Activated CD4-positive, CD25-positive, alpha-beta regulatory T cell (primary cell): Measurements from ENCODE around the gene RNASE12.
"Not testable (repeated sequence)": the region's sequence is repeated elsewhere in the genome, so short reads cannot be mapped to it uniquely, and the experiment has no call there.

Source experiments
- DNase-seq, 4 experiments: peaks; one replicate each; lab custom pipeline; 2025; lab: John Stamatoyannopoulos, UW

The RNASE12 gene

DNA sequence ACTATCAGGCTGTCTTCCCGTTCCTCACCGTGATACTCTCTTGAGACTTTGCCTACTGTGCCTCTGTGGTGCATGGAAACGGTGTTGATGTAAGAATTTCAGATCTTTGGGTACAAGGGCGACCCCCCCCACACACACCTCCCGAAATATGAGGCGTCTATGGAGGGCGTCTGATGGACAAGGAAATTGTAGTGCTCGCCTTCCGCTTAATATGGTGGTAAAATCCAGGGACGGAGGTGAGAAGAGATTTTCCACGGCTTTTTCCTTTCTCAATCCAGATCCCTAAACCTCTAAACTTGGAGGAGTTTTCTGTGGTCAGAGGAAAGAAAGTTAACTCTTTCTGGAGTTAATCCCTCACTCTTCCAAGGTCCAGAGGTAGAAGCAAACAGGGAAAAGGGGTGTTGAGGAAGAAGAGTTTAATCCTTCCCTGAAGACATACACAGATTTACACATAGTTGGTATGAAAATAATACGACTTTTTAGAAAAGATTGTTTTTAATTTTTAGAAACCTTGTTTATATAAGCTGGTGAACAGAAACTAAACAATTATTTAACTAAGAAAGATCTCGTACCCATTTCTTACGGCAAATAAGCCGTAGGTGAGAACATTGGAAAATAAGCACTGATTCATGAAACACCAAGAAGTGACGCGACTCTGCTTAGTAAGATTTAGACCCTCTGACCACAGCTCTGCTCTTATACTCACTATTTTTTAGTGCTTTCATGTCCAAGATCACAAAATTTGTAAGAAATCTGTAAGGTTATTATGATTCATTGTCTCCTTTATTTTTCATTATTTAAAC, 23.1 kb upstream of the RNASE12 start:
- no peak for DNase-seq

GRCh38 chr14:20613094-20614037, 22.2 kb upstream of the RNASE12 start:
- peak; percentile 57 to 77 (median 69) for DNase-seq

DNA sequence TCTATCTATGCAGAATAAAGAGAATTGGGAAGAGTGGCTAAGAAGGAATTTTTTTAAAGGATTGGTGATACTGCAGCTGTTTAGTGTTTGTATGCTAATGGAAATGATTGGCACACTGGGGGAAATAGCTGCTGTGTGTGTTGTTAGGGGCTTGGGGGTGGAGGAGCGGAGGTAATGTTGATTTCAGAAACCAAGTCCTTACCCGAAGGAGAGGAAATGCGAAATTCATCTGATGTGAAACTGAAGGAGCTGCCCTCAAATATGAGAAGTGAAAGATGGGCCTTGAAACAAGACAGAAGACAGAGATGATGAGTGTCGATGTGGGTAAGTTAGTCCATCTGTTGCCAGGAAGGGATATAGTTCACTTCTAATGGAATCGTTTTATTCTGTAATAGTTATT, 21.2 kb upstream of the RNASE12 start:
- DNase-seq: no peak

GRCh38 chr14:20611277-20611676, 20.1 kb upstream of the RNASE12 start:
- DNase-seq: no peak

GRCh38 chr14:20610002-20610765, 19.0 kb upstream of the RNASE12 start:
- DNase-seq: peak; percentile 26 to 61 (median 40)

- DNase-seq: peak in 2 of 4 experiments; percentile 28 to 29
Observed at GRCh38 chr14:20609215-20610001, 18.2 kb upstream of the RNASE12 start.

DNA sequence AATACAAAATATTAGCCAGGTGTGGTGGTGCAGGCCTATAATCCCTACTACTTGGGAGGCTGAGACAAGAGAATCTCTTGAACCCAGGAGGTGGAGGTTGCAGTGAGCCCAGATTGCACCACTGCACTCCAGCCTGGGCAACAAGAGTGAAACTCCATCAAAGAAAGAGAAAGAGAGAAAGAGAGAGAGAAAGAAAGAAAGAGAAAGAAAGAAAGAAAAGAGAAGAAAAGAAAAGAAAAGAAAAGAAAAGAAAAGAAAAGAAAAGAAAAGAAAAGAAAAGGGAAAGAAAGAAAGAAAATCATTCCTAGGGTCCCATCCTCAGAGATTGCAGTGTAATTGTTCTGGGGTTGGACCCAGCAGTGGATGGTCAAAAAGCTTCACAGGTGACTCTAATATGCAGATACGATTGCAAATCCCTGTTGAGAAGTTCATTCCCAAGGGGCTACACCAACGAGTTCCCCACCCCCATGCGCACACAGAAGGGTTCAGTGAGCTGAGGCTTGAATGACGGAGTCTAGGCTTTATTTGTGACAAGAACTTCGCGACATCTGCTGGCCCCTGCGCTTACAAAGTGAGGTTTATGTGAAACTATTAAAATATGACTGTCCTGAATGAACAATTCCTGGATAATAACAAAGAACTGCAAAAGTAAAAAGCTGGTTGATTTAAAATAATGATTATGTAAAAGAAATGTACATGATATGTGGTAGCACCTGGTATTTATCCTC, 17.4 kb upstream of the RNASE12 start:
- no peak for DNase-seq

DNA sequence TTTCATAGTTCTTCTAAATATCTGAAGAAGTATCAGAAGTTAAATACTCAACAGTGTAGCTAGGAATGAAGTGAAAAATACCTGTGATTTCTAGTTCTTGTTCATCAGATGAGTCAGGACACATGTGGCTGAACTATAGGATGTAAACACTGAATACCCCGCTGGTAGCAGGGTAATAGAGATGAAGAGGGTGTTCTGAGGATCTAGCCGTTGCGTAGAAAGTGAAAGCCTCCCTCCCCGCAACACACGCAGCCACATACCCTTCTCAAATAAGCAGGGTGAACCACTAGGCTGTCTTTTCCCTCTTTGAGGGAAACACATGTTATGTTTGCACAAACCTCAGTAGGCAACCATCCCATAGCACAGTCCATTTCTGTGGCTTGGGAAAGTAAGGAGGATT, 16.4 kb upstream of the RNASE12 start:
- no peak for DNase-seq

GRCh38 chr14:20606902-20607242, 15.7 kb upstream of the RNASE12 start:
- no peak for DNase-seq

- no peak for DNase-seq
Observed at GRCh38 chr14:20606190-20606901, 15.2 kb upstream of the RNASE12 start.

DNA sequence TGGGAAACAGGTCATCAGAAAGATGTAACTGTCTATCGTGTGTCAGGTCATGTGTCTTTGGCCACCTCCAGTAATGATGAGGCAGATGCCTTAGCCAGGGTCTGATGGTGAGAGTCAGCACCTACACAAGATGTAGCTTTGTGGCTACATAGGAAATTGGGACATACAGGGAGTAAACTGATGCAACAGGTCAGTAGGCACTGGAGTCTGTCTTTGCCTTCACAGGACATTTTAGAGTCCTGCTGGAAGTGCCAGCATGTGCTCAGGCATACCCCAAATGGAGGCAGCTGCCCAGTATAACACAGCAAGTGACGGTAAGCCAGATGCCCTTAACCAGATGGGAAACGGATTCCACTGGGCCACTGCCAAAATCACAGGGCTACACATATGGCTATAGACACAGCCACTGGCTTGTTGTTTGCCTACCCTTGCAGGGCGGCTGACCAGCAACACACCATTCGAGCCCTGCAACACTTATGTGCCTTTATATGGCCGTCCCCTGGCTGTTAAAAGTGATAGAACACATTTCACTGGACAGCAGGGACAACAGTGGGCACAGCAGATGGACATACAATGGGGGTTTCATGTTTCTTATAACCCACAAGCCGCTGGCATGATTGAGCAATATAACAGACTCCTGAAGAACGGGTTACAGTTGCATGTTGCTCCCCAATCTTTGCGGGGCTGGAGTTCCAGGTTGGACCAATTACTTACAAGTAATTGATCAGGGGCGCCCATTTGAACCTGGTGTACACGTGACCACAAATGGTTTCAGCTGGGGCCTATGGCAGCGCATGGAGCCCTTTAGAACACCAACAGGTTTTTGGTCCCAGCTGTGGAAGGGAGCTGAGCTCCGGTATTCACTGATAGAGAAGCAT, 12.9 kb upstream of the RNASE12 start:
- no peak for DNase-seq

DNA sequence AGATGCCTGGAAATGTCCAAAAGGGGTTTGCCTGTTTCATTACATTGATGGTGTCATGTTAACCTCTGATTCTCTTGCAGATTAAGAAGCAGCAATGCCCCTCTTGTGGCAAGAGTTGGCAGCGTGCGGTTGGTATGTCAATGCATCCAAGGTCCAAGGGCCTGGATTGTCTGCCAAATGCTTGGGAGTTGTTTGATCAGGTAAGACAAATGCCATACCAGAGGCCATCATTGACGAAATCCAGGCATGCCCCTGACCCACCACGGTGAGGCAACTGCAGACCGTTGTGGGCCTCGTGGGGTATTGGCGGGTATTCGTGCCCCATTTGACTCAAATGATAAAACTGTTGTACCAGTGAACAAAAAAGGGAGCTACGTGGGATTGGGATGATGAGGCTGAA, 11.4 kb upstream of the RNASE12 start:
- DNase-seq: no peak

GRCh38 chr14:20601522-20601921, 10.3 kb upstream of the RNASE12 start:
- DNase-seq: no peak

- no peak for DNase-seq
Observed at GRCh38 chr14:20597108-20597507, 5.9 kb upstream of the RNASE12 start.

- DNase-seq: not testable (repeated sequence)
Observed at GRCh38 chr14:20595726-20596125, 4.5 kb upstream of the RNASE12 start.

GRCh38 chr14:20592574-20592973, 1.4 kb upstream of the RNASE12 start:
- DNase-seq: no peak

DNA sequence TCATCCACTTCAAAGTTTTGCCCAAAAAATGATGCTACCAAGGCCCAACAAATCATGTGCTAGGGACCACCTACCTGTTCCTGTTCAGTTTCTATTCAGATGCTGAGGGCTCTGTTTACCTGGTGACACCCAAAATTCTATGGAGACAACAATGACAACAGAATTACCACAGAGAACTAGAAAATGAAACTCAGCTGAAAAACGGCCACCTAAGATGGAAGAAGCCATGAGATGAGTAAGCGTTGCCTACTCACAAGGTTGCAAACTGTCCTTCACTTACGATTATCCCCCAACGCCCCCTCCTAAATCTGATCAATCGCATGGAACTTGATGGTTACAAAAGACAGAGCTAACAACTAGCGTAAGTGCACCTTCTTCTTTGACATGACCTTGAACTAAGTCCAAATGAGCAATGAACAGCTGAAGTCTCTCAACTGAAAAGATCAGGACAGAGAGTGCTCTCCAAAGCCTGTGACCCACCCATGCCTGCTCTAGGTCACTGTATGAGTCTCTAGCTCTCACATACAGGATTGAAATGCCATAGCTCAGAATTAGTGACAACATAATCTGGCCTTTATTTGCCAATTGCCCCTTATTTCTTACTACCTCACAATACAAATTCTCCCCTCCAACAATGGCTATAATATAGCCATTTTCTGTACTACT, 3.6 kb downstream of the RNASE12 start, which contains the start of gene RNASE11:
Gene RNASE11 (minus strand): TSS at position 513 of the 666 bp plus-strand sequence.
- DNase-seq: no peak

GRCh38 chr14:20583908-20584307, 7.3 kb downstream of the RNASE12 start:
- DNase-seq: no peak
